Measurements from ENCODE around the gene FRMD3. TPM values are rescaled to one million over a fixed set of nuclear protein-coding genes. Genes with fewer than 3 reads are reported as not detected.

Gene FRMD3
- total and polyA plus RNA-seq, 7 donors: 8.5 to 182 (median 38.7) TPM

DNA sequence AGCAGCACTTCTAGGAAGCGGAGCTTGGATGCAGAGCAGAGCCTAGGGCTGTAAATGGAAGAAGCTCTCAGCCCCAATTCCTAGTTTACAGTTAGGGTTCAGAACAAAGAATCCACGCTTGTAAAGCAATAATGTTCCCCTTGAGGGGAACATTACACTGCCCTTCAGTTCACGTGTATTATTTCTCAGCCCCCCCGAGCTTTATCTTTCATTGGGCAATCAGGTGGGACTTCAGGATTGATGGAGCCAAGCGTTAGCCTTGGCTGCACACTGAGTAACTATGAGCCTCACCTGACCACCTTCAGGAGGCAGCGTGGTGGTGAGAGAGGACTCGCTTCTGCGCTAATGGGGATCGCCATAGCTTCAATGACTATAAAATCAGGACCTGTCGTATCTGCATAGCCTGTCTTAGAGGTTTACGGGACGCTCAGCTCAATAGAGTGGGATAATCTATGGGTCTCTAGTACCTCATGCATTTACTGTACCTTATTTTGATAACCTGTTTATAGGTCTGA is 318.2 kb downstream of the FRMD3 start:
- Histone ChIP-seq H3K4me3 (peak overlapping the region; percentile 73), H3K27me3 (ENCODE audit: insufficient read depth in 3 of 3, low read length in 2 of 3) (no peaks in the 10 kb centered on the region), H3K36me3 (ENCODE audit: insufficient read depth in 1 of 2, low read depth in 1 of 2) (no peaks in the 10 kb centered on the region), H3K4me1 (peaks cover 2% of the 10 kb centered on the region), H3K27ac (peak overlapping the region; percentile 44), H3K9me3 (no peaks in the 10 kb centered on the region)
- no peak for DNase-seq
- ATAC-seq: peak; percentile 6 to 35 (median 14)
- intact Hi-C loops (cut with DNase I): loop anchor here (5.0 to 10.0 kb wide), 4 partner anchors 112 to 425 kb away; partner anchors contain the start of gene FRMD3 (in 1 of the 2)
- 58 to 69% (median 64%) methylated on average over 12 of the region's 12 CpGs for WGBS, 3 donors
- TF ChIP-seq, protein P1, sequence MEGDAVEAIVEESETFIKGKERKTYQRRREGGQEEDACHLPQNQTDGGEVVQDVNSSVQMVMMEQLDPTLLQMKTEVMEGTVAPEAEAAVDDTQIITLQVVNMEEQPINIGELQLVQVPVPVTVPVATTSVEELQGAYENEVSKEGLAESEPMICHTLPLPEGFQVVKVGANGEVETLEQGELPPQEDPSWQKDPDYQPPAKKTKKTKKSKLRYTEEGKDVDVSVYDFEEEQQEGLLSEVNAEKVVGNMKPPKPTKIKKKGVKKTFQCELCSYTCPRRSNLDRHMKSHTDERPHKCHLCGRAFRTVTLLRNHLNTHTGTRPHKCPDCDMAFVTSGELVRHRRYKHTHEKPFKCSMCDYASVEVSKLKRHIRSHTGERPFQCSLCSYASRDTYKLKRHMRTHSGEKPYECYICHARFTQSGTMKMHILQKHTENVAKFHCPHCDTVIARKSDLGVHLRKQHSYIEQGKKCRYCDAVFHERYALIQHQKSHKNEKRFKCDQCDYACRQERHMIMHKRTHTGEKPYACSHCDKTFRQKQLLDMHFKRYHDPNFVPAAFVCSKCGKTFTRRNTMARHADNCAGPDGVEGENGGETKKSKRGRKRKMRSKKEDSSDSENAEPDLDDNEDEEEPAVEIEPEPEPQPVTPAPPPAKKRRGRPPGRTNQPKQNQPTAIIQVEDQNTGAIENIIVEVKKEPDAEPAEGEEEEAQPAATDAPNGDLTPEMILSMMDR (IDR thresholded peaks at IDR 0.05): no peak

DNA sequence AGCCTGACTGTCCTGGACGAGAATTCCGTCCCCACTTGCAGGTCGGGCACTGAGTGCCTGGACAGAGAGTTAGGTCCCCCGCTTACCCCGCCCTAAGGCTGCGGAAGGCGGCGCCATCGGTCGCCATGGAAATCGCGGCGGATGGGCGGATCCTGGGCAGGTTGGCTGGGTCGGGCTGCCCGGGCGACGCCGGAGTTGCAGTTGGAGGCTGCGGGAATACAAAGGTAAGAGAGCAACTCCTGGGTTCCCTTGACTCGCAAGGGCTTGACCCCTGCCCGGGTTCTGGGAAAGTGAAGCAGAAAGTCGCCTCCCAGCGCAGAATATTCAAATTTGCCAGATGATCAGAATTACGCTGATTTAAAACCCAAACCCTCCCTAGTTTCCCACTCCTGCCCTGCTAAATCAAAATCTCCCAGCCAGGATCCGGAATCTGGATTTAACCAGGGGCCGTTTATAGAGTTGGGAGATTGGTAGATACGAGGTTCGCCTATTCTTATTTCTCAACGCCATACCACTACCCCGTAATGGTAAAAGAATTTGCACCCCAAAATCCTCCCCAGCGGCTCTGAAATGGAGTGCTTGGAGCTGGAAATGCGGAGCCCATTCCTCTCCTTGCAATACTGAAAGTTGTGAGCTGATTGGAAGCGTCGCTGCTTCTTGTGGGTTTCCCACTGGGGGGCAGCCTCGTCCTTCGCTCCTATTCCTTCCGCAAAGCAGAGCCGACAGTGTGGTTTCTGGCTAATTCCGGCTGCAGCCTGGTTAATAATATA is 318.9 kb downstream of the FRMD3 start:
- no peaks in the 10 kb centered on the region for H3K27me3 ChIP-seq (ENCODE audit: insufficient read depth in 3 of 3, low read length in 2 of 3)
- ATAC-seq (peak; percentile 93 to 99 (median 96)), DNase-seq (peak; percentile 66 to 86)
- TF ChIP-seq, protein P1 (IDR thresholded peaks at IDR 0.05): peak; percentile 35
- 1 to 2% (median 1%) methylated on average over 40 of the region's 40 CpGs for WGBS, 3 donors
- peak overlapping the region; percentile 73 for H3K4me3 ChIP-seq
- intact Hi-C loops (cut with DNase I): loop anchor here (5.0 to 10.0 kb wide), 3 partner anchors 113 to 425 kb away; no protein-coding TSS in a partner anchor
- H3K27ac ChIP-seq: peak overlapping the region; percentile 44
- H3K4me1 ChIP-seq: peaks cover 2% of the 10 kb centered on the region
- H3K9me3 ChIP-seq: no peaks in the 10 kb centered on the region
- H3K36me3 ChIP-seq (ENCODE audit: insufficient read depth in 1 of 2, low read depth in 1 of 2): no peaks in the 10 kb centered on the region

DNA sequence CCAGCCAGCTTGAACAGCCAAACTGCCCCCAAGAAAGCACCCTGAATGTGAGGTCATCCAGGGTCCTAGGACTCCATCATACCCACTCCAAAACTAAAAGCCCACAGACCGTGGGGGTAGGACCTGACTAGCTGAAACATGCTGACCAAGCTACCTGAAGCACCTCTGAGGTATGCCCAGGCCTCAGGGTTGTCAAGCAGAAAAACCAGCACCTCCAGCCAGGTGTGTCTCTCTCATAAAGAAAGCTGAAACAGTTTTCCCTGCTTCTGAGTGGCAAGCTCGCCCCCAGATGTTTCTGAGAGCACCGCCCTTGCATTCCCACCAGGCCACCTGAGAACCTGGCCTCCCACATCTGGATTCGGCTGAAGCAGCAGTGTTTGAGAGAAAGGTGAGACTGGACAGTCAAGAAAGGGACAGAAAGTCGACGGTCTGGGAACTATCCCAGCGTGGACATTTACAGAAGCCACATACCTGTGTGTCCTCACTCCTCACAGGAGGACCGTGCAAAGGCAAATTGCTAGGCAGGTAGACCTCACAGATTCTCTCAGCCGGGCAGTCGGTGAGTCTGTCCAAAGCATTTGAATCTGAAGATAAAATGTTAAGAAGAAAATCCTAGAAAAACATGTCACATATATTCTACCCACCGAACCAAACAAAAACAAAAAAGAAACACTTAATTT is 319.6 kb downstream of the FRMD3 start:
- H3K36me3 ChIP-seq (ENCODE audit: insufficient read depth in 1 of 2, low read depth in 1 of 2): no peaks in the 10 kb centered on the region
- H3K4me3 ChIP-seq: peak overlapping the region; percentile 73
- ATAC-seq (no peak), DNase-seq (no peak)
- intact Hi-C loops (cut with DNase I): loop anchor here (5.0 to 10.0 kb wide), 3 partner anchors 114 to 426 kb away; no protein-coding TSS in a partner anchor
- H3K9me3 ChIP-seq: no peaks in the 10 kb centered on the region
- H3K4me1 ChIP-seq: peaks cover 2% of the 10 kb centered on the region
- H3K27ac ChIP-seq: no peak overlapping the region
- 68 to 83% (median 69%) methylated on average over 11 of the region's 11 CpGs for WGBS, 3 donors
- no peaks in the 10 kb centered on the region for H3K27me3 ChIP-seq (ENCODE audit: insufficient read depth in 3 of 3, low read length in 2 of 3)
- TF ChIP-seq, protein P1 (IDR thresholded peaks at IDR 0.05): no peak

DNA sequence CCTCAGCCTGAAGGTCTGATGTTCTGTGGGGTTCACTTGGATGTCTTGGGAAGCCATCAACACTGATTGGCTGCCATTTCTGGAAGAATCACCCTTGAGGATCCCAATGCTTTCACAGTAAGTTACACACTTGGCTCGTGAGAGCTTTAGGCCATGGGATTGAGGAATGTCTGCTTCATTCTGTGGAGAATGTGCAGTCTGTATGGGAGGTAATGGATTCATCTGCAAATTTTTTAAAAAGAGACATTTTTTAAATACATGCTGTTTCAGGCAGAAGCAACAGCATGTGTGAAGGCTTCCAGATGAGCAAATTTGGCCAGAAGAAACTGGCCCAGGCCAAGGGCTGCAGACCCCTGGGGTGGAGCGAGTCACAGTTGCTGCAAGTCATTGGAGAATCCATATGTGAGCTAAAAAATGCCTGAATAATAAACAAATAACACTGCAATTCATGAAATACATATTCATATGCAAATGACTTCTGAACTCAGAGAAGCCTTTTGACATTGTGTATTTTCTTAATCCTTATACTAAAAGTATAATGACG is 328.9 kb downstream of the FRMD3 start:
- Histone ChIP-seq H3K36me3 (ENCODE audit: insufficient read depth in 1 of 2, low read depth in 1 of 2) (no peaks in the 10 kb centered on the region), H3K4me1 (no peaks in the 10 kb centered on the region), H3K4me3 (no peak overlapping the region), H3K27ac (no peak overlapping the region), H3K9me3 (no peaks in the 10 kb centered on the region), H3K27me3 (ENCODE audit: insufficient read depth in 3 of 3, low read length in 2 of 3) (no peaks in the 10 kb centered on the region)
- DNase-seq: no peak
- TF ChIP-seq, protein P1 (IDR thresholded peaks at IDR 0.05): no peak
- ATAC-seq: no peak
- 91 to 92% (median 92%) methylated on average over 3 of the region's 3 CpGs for WGBS, 3 donors
- intact Hi-C loops (cut with DNase I): loop anchor here in 1 of 2 donors (10.0 kb wide), 1 partner anchor 436 kb away; no protein-coding TSS in a partner anchor
